Mucosa of descending colon (tissue), 3 donors: Measurements from ENCODE around the gene ILDR2. TPM values are rescaled to one million over a fixed set of nuclear protein-coding genes. Genes with fewer than 3 reads are reported as not detected.

Experiments used
- ATAC-seq: fragments of 200-7000 bp; cut with Tn5 transposase; one replicate; pipeline ENCODE4 v1.9.1; 2020; ENCODE audit warnings: mild to moderate bottlenecking, moderate library complexity
- DNase-seq, 3 donors: peaks; one replicate each; pipeline ENCODE4 v3.0.0-alpha.2; 2020
- H3K36me3 ChIP-seq: fragments of 200-600 bp; one replicate; pipeline ENCODE4 v1.8.0; 2021; ENCODE audit warnings: low read depth, mild to moderate bottlenecking
- H3K4me1 ChIP-seq: fragments of 200-600 bp; one replicate; pipeline ENCODE4 v1.8.0; 2021; ENCODE audit warnings: low read depth, mild to moderate bottlenecking
- H3K4me3 ChIP-seq: fragments of 200-600 bp; one replicate; pipeline ENCODE4 v1.8.0; 2021; ENCODE audit warnings: mild to moderate bottlenecking
- H3K9me3 ChIP-seq: fragments of 200-600 bp; one replicate; pipeline ENCODE4 v1.8.0; 2021; ENCODE audit warnings: mild to moderate bottlenecking
- CTCF ChIP-seq: fragments of 200-600 bp; IDR thresholded peaks from one replicate; pipeline ENCODE4 v1.8.0; 2022; ENCODE audit warnings: antibody characterized with exemption, mild to moderate bottlenecking
- intact Hi-C, 2 donors: fragments of 100-400 bp; cut with DNase I in 1 of 2; cut with micrococcal nuclease in 1 of 2; formaldehyde crosslinking; loops; one replicate each; pipeline versions ENCODE4 v1.11.0 to v1.11.1; 2022; cut with DNase I, micrococcal nuclease
- total RNA-seq, 3 donors: library from RNA; stranded (reverse); fragmentation: NEBNext Ultra II Directional in 2 of 3; extraction: Animal tissue kit (Norgen Biotek cat#: 25700) in 2 of 3; gene quantifications; one replicate each; pipeline versions ENCODE4 v1.2.1 to v1.2.4, GENCODE V29; 2021 to 2023
- donor health status: DM: no; HTN: no; CAD: no; lungs with moderate emphysema.
- donor health status: DM: no; HTN: no; CAD: no.
- donor health status: DM: no; HTN: yes; CAD: no.

ILDR2 gene
- total RNA-seq, 3 donors from 2014 or later = 0.46 to 7.3 (median 0.52) TPM

- TF ChIP-seq CTCF = no peak
- DNase-seq (no peak), ATAC-seq (no peak)
- Histone ChIP-seq H3K4me1 (no peaks in the 10 kb centered on the region), H3K36me3 (no peaks in the 10 kb centered on the region), H3K9me3 (no peaks in the 10 kb centered on the region), H3K4me3 (no peak overlapping the region)
- intact Hi-C loops = no loop called here
Measured at GRCh38 chr1:167012570-167012969, 37.2 kb upstream of the ILDR2 start.

GRCh38 chr1:167011560-167012191 is 36.3 kb upstream of the ILDR2 start:
- H3K36me3 ChIP-seq = no peaks in the 10 kb centered on the region
- H3K4me3 ChIP-seq = no peak overlapping the region
- H3K9me3 ChIP-seq = no peaks in the 10 kb centered on the region
- intact Hi-C loops = no loop called here
- no peaks in the 10 kb centered on the region for H3K4me1 ChIP-seq
- ATAC-seq (no peak), DNase-seq (no peak)
- no peak for TF ChIP-seq CTCF

- Histone ChIP-seq H3K9me3 (no peaks in the 10 kb centered on the region), H3K36me3 (no peaks in the 10 kb centered on the region), H3K4me3 (no peak overlapping the region), H3K4me1 (no peaks in the 10 kb centered on the region)
- intact Hi-C loops = no loop called here
- ATAC-seq (no peak), DNase-seq (no peak)
- TF ChIP-seq CTCF = no peak
Measured at GRCh38 chr1:167003711-167004110, 28.4 kb upstream of the ILDR2 start.

- no peak for TF ChIP-seq CTCF
- intact Hi-C loops = no loop called here
- Histone ChIP-seq H3K4me1 (no peaks in the 10 kb centered on the region), H3K9me3 (no peaks in the 10 kb centered on the region), H3K36me3 (no peaks in the 10 kb centered on the region), H3K4me3 (no peak overlapping the region)
- ATAC-seq (no peak), DNase-seq (no peak)
Measured at GRCh38 chr1:167002354-167002753, 27.0 kb upstream of the ILDR2 start.

- no peaks in the 10 kb centered on the region for H3K9me3 ChIP-seq
- no peak for TF ChIP-seq CTCF
- no peaks in the 10 kb centered on the region for H3K36me3 ChIP-seq
- no peak for DNase-seq
- no peak for ATAC-seq
- intact Hi-C loops = no loop called here
- H3K4me1 ChIP-seq = no peaks in the 10 kb centered on the region
- no peak overlapping the region for H3K4me3 ChIP-seq
Measured at GRCh38 chr1:167000546-167000945, 25.2 kb upstream of the ILDR2 start.
